ENCODE data around the gene TMTC1. TPM values are rescaled to one million over a fixed set of nuclear protein-coding genes. Genes with fewer than 3 reads are reported as not detected.

The TMTC1 gene
- total RNA-seq, 4 donors from 2014 or later, result 7.4 to 25.6 (median 15.4) TPM

GRCh38 chr12:29599381-29599780 lies 184.4 kb downstream of the TMTC1 start:
- Histone ChIP-seq H3K4me3 (no peak overlapping the region), H3K36me3 (no peaks in the 10 kb centered on the region), H3K9me3 (no peaks in the 10 kb centered on the region), H3K4me1 (no peaks in the 10 kb centered on the region), H3K27me3 (no peaks in the 10 kb centered on the region), H3K27ac (no peak overlapping the region)
- DNase-seq, result no peak
- TF ChIP-seq POLR2A (IDR thresholded peaks at IDR 0.05), result no peak
- TF ChIP-seq, protein P1, sequence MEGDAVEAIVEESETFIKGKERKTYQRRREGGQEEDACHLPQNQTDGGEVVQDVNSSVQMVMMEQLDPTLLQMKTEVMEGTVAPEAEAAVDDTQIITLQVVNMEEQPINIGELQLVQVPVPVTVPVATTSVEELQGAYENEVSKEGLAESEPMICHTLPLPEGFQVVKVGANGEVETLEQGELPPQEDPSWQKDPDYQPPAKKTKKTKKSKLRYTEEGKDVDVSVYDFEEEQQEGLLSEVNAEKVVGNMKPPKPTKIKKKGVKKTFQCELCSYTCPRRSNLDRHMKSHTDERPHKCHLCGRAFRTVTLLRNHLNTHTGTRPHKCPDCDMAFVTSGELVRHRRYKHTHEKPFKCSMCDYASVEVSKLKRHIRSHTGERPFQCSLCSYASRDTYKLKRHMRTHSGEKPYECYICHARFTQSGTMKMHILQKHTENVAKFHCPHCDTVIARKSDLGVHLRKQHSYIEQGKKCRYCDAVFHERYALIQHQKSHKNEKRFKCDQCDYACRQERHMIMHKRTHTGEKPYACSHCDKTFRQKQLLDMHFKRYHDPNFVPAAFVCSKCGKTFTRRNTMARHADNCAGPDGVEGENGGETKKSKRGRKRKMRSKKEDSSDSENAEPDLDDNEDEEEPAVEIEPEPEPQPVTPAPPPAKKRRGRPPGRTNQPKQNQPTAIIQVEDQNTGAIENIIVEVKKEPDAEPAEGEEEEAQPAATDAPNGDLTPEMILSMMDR (IDR thresholded peaks at IDR 0.05), result no peak

- no peak for DNase-seq
- Histone ChIP-seq H3K9me3 (no peaks in the 10 kb centered on the region), H3K27me3 (no peaks in the 10 kb centered on the region), H3K4me1 (no peaks in the 10 kb centered on the region), H3K27ac (no peak overlapping the region), H3K4me3 (no peak overlapping the region), H3K36me3 (no peaks in the 10 kb centered on the region)
- TF ChIP-seq, protein P1 (IDR thresholded peaks at IDR 0.05), result no peak
- TF ChIP-seq POLR2A (IDR thresholded peaks at IDR 0.05), result no peak
Observed at GRCh38 chr12:29595071-29595755, 188.5 kb downstream of the TMTC1 start.

DNA sequence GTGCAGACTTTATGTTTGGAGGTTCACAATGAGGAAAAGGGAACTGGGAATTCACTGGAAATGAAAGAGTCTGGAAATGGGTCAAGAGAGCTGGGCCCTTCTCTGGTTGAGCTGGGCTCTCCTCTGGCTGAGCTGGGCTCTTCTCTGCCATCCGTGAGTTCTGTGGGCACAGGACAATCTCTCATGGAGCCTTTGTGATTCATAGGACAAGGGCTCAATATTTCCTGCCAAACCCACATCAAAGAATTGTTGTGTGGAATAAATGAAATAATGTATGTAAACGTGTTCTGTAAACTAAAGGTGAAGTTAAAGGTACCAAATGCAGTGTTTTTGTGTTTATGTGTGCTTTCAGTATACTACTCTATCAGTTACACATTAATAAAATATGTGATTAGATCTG lies 190.7 kb downstream of the TMTC1 start:
- Histone ChIP-seq H3K9me3 (no peaks in the 10 kb centered on the region), H3K27me3 (no peaks in the 10 kb centered on the region), H3K36me3 (no peaks in the 10 kb centered on the region), H3K4me3 (no peak overlapping the region), H3K27ac (no peak overlapping the region), H3K4me1 (no peaks in the 10 kb centered on the region)
- no peak for TF ChIP-seq POLR2A (IDR thresholded peaks at IDR 0.05)
- TF ChIP-seq, protein P1 (IDR thresholded peaks at IDR 0.05), result no peak
- no peak for DNase-seq

DNA sequence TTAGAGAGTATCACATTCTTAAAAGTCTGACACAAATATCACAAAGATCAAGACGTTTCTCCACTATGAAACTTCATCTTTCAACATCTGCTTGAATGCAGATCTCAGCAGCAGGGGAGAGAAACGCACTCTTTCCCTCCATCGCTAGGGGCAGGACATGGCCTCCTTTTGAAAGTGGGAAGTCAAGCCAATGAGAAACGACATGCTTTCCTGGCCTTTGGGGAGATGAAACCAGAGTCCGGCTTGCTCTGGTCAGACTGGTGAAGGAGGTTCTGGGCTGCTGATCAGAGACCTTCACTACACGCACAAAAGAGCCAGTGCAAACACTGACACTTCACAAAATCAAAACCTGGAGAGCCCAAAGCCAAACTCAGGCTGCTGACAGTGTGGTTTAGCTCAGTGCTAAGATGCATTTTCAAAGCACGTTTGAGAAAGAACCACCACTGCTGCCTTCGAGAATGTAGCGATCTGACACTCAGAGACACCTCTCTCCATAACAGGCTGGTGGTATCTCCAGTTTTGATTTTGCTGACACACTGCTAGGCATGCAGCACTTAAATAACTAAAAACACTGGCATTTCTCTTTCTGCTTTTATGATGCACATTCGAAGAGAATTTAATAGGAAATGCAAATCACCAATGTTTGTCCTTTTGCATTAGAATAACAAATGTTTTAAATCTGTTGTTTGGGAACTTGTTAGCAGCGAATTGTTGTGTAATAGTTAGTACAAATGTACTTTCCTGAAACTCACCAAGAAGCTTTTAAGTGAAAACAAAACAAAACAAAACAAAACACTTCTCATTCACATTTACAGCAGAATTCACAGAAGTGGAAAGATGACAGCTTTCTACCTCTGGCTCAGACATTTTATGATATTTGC lies 192.4 kb downstream of the TMTC1 start:
- no peaks in the 10 kb centered on the region for H3K4me1 ChIP-seq
- no peak for DNase-seq
- peak overlapping the region in 1 of 4 donors; percentile 16 for H3K27ac ChIP-seq
- TF ChIP-seq, protein P1 (IDR thresholded peaks at IDR 0.05), result peak in 3 of 6 experiments; percentile 9 to 18 (median 10)
- TF ChIP-seq POLR2A (IDR thresholded peaks at IDR 0.05), result no peak
- no peaks in the 10 kb centered on the region for H3K9me3 ChIP-seq
- no peaks in the 10 kb centered on the region for H3K27me3 ChIP-seq
- H3K36me3 ChIP-seq, result no peaks in the 10 kb centered on the region
- H3K4me3 ChIP-seq, result no peak overlapping the region

DNA sequence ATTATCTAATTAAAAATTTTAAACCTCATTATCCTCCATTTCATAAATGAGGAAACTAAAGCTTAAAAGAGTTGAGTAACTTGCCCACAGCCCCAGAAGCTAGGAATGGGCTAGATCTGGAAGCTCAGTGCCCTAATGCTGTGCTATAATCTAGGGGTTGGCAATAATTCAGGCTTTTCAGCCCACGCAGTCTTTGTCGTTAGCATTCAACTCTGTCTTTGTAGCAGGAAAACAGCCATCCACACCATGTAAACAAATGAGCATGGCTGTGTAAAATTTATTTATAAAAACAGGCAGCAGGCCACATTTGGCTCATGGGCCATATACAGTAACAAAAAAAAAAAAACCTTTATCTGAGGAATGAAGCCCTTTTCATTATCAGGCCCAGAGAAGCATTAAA lies 193.9 kb downstream of the TMTC1 start:
- TF ChIP-seq, protein P1 (IDR thresholded peaks at IDR 0.05), result no peak
- Histone ChIP-seq H3K27me3 (no peaks in the 10 kb centered on the region), H3K4me3 (no peak overlapping the region), H3K27ac (no peak overlapping the region), H3K36me3 (no peaks in the 10 kb centered on the region), H3K4me1 (no peaks in the 10 kb centered on the region), H3K9me3 (no peaks in the 10 kb centered on the region)
- DNase-seq, result no peak
